OCI-M2 (cell line): Measurements from ENCODE around the gene ELK4.

ENCODE experiments used
- DNase-seq: peaks from one replicate; lab custom pipeline; 2025; ENCODE audit not compliant: unreplicated experiment; lab: John Stamatoyannopoulos, UW

Gene ELK4

DNA sequence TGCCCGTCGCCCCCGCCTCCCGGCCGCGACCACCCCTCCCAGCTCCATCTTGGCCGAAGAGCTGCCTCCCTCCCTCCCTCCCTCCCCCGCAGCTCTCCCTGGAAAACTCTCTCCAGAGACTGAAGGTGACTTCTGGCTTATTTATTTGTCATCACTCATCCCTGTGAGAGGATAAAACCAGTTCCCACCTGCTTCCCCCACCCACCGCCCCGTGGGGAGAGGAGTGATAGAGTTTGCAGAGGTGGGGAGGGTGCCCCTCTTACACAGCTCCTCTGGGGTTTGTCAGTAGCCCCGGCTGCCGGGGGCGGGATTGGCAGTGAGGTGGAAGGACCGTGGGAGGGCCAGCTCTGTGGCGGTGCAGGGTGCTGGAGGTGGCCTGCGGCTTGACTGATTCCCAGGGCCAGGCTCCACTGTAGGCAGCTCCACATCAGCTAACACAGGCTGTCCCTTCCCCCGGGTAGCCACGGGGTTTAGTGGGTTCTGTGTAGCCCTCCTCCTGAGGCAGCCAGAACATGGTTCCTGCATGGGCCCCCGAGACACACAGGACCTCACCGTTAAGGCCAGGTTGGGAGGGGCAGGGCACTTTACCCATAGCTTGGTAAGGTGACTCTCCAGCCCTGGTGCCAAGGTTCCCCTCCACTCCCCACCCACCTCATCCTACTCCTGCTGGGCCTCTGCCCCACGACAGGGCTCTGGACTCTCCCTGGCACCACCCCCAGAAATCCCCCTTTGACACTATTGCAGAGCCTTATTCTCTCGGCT, 62.2 kb downstream of the ELK4 start:
- DNase-seq = no peak

DNA sequence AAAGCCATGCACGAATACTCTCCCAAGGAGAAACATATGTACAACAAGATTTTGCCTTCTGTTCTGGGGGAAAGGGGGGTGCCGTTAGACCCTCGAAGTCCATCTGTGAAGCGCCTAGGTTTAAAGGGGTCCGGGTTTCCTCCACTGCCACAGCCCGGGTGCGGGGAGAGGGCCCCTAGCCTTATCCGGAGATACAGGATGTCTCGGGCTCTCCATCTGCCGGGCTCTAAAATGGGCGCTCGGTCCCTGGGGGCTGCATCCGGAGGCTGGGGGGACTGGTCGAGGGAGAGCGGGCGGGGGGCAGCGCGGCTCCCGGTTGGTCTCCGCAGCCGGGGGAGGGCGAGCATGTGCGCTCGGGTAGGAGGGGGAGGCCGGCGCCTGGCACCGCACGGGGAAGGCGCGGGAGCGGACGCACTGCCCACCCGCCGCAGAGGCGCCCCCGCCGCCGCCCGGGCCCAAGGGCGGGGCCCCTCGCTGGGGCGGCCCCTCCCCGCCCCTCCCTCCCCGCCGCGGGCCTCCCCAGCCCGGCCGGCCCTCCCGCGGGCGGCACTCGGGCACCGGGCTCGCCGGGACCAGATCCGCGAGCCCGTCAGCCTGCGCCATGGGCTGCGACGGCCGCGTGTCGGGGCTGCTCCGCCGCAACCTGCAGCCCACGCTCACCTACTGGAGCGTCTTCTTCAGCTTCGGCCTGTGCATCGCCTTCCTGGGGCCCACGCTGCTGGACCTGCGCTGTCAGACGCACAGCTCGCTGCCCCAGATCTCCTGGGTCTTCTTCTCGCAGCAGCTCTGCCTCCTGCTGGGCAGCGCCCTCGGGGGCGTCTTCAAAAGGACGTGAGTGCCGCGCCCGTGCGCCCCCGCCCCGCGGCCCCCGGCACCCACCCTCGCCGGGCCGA, 63.1 kb downstream of the ELK4 start:
- DNase-seq = no peak

DNA sequence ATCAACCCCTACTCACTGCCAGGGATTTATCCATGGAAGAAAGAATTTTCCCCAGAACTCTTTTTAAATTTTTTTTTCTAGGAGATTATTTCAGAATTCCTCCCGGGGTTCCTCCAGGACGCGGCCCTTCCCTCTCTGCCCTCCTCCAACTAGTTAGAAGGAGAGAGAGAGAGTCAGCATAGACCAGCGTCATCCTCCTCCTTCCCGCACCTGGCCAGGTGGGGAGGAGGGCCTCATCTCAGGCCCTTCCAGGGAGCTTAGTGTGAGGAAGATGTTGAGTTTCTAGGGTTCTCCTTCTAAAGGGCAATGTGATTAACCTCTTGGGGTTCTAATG, 63.7 kb downstream of the ELK4 start:
- no peak for DNase-seq

DNA sequence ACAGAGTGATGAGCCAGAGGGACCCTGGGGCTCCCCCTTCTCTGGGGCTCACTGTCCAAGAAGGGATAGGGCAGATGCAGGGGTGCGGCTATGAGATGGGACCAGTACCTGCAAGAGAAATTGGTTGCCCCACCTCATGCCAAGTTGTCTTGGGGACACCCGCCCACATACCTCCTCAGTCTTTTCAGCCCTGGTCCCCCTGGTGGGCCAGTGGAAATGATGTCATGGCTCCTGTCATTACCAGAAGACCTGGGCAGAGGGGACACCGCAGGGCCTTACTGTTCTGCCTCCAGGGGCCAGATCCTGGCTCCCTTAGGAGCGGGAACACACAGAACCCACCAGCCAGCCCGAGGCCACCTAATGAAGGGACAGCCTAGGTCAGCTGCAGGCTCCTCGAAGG, 64.1 kb downstream of the ELK4 start:
- DNase-seq = no peak

DNA sequence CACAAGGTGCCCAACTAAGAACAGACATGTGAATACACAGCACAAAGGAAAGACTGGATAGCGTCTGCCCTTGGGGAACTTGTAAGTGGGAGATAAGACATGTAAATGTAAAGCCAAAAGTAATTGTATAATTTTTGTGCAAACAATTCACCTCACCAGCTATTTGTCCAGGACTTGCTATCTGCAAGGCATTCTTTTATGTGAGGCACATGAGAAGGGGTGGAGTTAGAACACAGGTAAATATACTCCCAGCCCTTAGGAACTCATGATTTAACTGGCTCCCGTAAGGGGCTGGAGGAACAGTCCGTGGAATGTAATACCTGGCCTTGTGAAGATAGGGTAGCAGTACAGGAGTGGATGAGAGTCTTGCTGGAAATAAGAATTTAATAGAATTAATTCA, 66.0 kb downstream of the ELK4 start:
- no peak for DNase-seq

DNA sequence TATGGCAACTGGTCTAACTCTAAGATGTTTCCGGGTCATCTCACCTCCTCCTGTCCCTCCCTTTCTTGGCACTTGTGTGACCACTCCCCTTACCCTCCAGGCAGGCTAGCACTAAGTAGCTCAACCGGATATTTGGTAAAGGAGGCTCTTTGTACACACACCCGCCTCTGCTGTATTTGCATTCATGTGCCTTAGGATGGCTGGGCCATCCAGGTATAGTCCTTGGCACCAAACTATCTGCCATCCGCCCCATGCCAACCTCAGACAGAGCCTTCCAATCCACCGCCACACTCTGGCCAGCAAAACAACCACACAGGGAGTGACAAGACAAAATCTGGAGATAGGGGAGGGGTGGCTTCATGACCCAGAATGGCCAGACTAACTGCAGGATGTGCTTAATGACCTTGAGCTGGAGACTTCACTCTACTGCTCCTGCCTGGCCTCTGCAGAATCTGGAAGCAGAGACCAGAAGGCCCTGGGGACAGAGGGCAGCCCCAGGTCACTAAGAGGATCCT, 67.8 kb downstream of the ELK4 start:
- no peak for DNase-seq

DNA sequence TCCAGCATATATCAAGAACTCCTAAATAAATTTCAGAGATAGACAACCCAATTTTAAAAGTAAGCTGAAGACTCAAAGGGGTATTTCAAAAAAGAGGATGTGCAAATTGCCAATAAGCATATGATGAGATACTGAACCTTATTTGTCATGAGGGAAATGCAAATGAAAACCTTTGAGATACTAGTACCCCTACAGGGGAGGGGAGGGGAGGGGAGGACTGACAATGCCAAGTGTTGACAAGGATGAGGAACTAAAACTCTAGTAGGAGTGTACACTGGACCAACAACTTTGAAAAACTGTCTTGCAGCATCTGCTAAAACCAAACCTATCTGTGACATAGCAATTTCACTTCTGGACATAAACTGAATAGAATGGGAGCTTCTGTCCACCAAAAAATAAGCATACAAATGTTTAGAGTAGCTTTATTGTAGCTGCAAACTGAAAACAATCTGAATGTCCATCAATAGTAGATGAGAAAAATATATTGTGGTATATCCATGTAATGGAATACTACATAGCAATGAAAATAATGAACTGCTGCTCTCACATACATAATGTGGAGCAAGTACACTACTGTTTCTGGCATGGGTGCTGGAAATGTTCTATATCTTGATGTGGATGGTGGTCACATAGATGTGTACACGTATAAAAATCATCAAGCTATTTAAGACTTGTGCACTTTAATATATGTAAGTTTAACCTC, 70.2 kb downstream of the ELK4 start:
- no peak for DNase-seq
